GM12891 (cell line): ENCODE measurements around the gene TMEM156.

Source experiments
- POLR2A ChIP-seq: IDR thresholded peaks from 2 replicates; pipeline ENCODE4 v1.6.1; 2011; ENCODE audit warnings: low read depth, low read length, control low read depth
- TAF1 ChIP-seq: IDR thresholded peaks from 2 replicates; pipeline ENCODE4 v1.6.1; 2011; ENCODE audit warnings: low read depth, low read length, control low read depth

DNA sequence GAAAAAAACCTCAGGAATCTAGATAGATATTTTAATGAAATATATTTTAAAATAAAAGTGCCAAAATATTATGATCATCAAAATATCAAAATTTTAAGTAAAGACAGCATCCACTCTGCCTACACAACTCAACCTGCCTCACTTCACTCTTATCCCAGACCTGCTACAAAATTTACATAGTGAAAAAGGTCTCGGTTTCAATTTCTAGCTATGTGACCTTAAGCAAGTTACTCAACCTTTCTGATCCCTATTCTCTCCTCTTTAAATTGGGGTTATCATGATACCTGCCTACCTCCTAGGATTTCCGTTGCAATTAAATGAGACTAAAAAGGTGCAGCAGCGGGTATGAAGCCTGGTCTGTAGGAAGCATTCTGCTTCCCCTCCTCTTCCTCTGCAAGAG lies 91.7 kb downstream of the TMEM156 start:
- TF ChIP-seq POLR2A, result no peak
- no peak for TF ChIP-seq TAF1
